HepG2 (cell line): ENCODE results near the gene RPS6KA3. TPM values are rescaled to one million over a fixed set of nuclear protein-coding genes. Genes with fewer than 3 reads are reported as not detected.

Experiments used
- ATAC-seq: fragments of 200-7000 bp; cut with Tn5 transposase; 3 replicates; pipeline ENCODE4 v1.9.1; 2020; ENCODE audit warnings: mild to moderate bottlenecking, moderate library complexity
- BruUV-seq: library from RNA; stranded (reverse); fragments of 400-500 nt; replicated peaks from 2 replicates; lab custom pipeline; 2021; lab: Mats Ljungman, UMichigan
- CTCF ChIA-PET: fragments of 300-600 bp; formaldehyde crosslinking; extraction: SDS; loops from one replicate; lab custom pipeline; 2021; ENCODE audit warnings: low total read pairs, inconsistent platforms, low intra/inter-chr PET ratio; lab: Yijun Ruan, JAX
- POLR2A ChIA-PET: fragments of 350-600 bp; sonication (Branson Sonifier 250); formaldehyde crosslinking; loops from one replicate; lab custom pipeline; 2020; ENCODE audit warnings: antibody characterized with exemption, inconsistent platforms; lab: Yijun Ruan, JAX
- DNase-seq: peaks from one replicate; pipeline ENCODE4 v3.0.0-alpha.2; 2015; ENCODE audit warnings: low spot score
- FAIRE-seq: peaks from 3 replicates; lab custom pipeline; 2011; peaks lifted over from hg19 to GRCh38; lab: Jason Lieb, UNC
- H2AFZ ChIP-seq: one replicate; pipeline ENCODE4 v1.6.1; 2011; ENCODE audit warnings: low read length, inconsistent platforms
- H3K27ac ChIP-seq: fragments of 300-600 bp; 3 replicates; pipeline ENCODE4 v1.8.0; 2011; ENCODE audit warnings: mixed run types, mild to moderate bottlenecking, mixed read lengths, low read length, inconsistent platforms; ENCODE audit not compliant: insufficient read depth; ENCODE audit errors: extremely low read length
- H3K27me3 ChIP-seq, 2 experiments: fragments of 200-600 bp in 1 of 2; 2 replicates in 1 of 2; 3 replicates in 1 of 2; pipeline versions ENCODE4 v1.6.0 to v1.8.0; 2011; ENCODE audit warnings: low read length in 2 of 2, mild to moderate bottlenecking in 2 of 2, moderate library complexity in 2 of 2, inconsistent platforms in 1 of 2; ENCODE audit not compliant: insufficient read depth in 2 of 2, control insufficient read depth in 1 of 2
- H3K36me3 ChIP-seq, 2 experiments: fragments of 200-600 bp in 1 of 2; replicated peaks in 1 of 2; 2 replicates in 1 of 2; 3 replicates in 1 of 2; pipeline versions ENCODE4 v1.5.1 to v1.8.0; 2011; ENCODE audit warnings: low read length in 2 of 2, inconsistent platforms in 1 of 2; ENCODE audit not compliant: insufficient read depth in 2 of 2, control insufficient read depth in 1 of 2
- H3K4me1 ChIP-seq: 2 replicates; pipeline ENCODE4 v1.5.1; 2012; ENCODE audit warnings: low read length, inconsistent platforms; ENCODE audit not compliant: insufficient read depth
- H3K4me2 ChIP-seq: 2 replicates; pipeline ENCODE4 v1.6.0; 2011; ENCODE audit warnings: low read depth, low read length, inconsistent platforms
- H3K4me3 ChIP-seq, 3 experiments: fragments of 200-600 bp in 1 of 3; sonication (generic), shearing (Covaris generic) in 1 of 3; replicated peaks in 1 of 3; 2 replicates each; pipeline ENCODE4 v1.5.1; 2011 to 2016; ENCODE audit warnings: low read length in 3 of 3, inconsistent platforms in 2 of 3, low read depth in 2 of 3, mild to moderate bottlenecking in 2 of 3, control low read depth in 1 of 3, mixed read lengths in 1 of 3; ENCODE audit not compliant: insufficient read depth in 1 of 3
- H3K79me2 ChIP-seq: one replicate; pipeline ENCODE4 v1.6.1; 2011; ENCODE audit warnings: low read length, inconsistent platforms; ENCODE audit not compliant: insufficient read depth
- H3K9ac ChIP-seq: 2 replicates; pipeline ENCODE4 v1.6.0; 2011; ENCODE audit warnings: mild to moderate bottlenecking, low read depth, low read length, inconsistent platforms; ENCODE audit not compliant: insufficient read depth
- H3K9me3 ChIP-seq: 2 replicates; pipeline ENCODE4 v1.5.1; 2012; ENCODE audit warnings: mild to moderate bottlenecking, low read length
- H4K20me1 ChIP-seq: 2 replicates; pipeline ENCODE4 v1.6.0; 2011; ENCODE audit warnings: inconsistent platforms, mild to moderate bottlenecking, low read length, moderate library complexity; ENCODE audit not compliant: insufficient read depth
- CCDC6 ChIP-seq: sonication (generic); formaldehyde crosslinking; IDR thresholded peaks from 2 replicates; pipeline ENCODE4 v1.8.1; 2022; ENCODE audit warnings: mild to moderate bottlenecking, missing genetic modification reagents, moderate library complexity
- FOSL2 ChIP-seq: sonication (generic); formaldehyde crosslinking; IDR thresholded peaks from 2 replicates; pipeline ENCODE4 v1.4.0; 2020; ENCODE audit warnings: missing genetic modification reagents
- HNF4A ChIP-seq: sonication (generic); formaldehyde crosslinking; IDR thresholded peaks from 2 replicates; pipeline ENCODE4 v1.4.0; 2020; ENCODE audit warnings: missing genetic modification reagents
- NBN ChIP-seq: fragments of 450-650 bp; conservative IDR thresholded peaks from 2 replicates; pipeline ENCODE4 v1.6.1; 2017
- NR1H2 ChIP-seq: sonication (generic); formaldehyde crosslinking; IDR thresholded peaks from 2 replicates; pipeline ENCODE4 v1.8.1; 2022; ENCODE audit warnings: low read depth, missing genetic modification reagents, borderline replicate concordance
- RAD21 ChIP-seq: fragments of 450-650 bp; formaldehyde crosslinking; IDR thresholded peaks from 2 replicates; pipeline ENCODE4 v1.5.0; 2020; ENCODE audit warnings: mild to moderate bottlenecking
- TFDP2 ChIP-seq: sonication (generic); formaldehyde crosslinking; IDR thresholded peaks from 2 replicates; pipeline ENCODE4 v1.4.0; 2020; ENCODE audit warnings: missing genetic modification reagents
- UBTF ChIP-seq: sonication (generic); formaldehyde crosslinking; IDR thresholded peaks from 2 replicates; pipeline ENCODE4 v1.4.0; 2020; ENCODE audit warnings: mild to moderate bottlenecking, missing genetic modification reagents
- ZBTB38 ChIP-seq: sonication (generic); formaldehyde crosslinking; IDR thresholded peaks from 2 replicates; pipeline ENCODE4 v1.5.1; 2020; ENCODE audit warnings: mild to moderate bottlenecking, missing genetic modification reagents
- ZHX1 ChIP-seq: sonication (generic); formaldehyde crosslinking; IDR thresholded peaks from 2 replicates; pipeline ENCODE4 v1.8.1; 2022; ENCODE audit warnings: low read depth, mild to moderate bottlenecking, missing genetic modification reagents
- ZNF431 ChIP-seq: sonication (generic); formaldehyde crosslinking; IDR thresholded peaks from 2 replicates; pipeline ENCODE4 v1.9.0; 2022; ENCODE audit warnings: missing genetic modification reagents, low read depth, mild to moderate bottlenecking, borderline replicate concordance
- ZNF572 ChIP-seq: sonication (generic); formaldehyde crosslinking; IDR thresholded peaks from 2 replicates; pipeline ENCODE4 v1.5.1; 2020; ENCODE audit warnings: mild to moderate bottlenecking, missing genetic modification reagents
- ZNF7 ChIP-seq: IDR thresholded peaks from 2 replicates; pipeline ENCODE4 v1.6.1; 2016; ENCODE audit warnings: missing biosample characterization, missing genetic modification reagents
- ZNF703 ChIP-seq: sonication (generic); formaldehyde crosslinking; IDR thresholded peaks from 2 replicates; pipeline ENCODE4 v1.5.1; 2020; ENCODE audit warnings: missing genetic modification reagents, mild to moderate bottlenecking, moderate library complexity, borderline replicate concordance
- ZNF746 ChIP-seq: sonication (generic); formaldehyde crosslinking; IDR thresholded peaks from 2 replicates; pipeline ENCODE4 v1.8.0; 2022; ENCODE audit warnings: mild to moderate bottlenecking, missing genetic modification reagents
- ZNF766 ChIP-seq: sonication (generic); formaldehyde crosslinking; IDR thresholded peaks from 2 replicates; pipeline ENCODE4 v1.5.0; 2020; ENCODE audit warnings: missing genetic modification reagents, borderline replicate concordance
- ZSCAN21 ChIP-seq: sonication (generic); formaldehyde crosslinking; IDR thresholded peaks from 2 replicates; pipeline ENCODE4 v1.8.0; 2022; ENCODE audit warnings: mild to moderate bottlenecking, missing genetic modification reagents, moderate library complexity, borderline replicate concordance
- WGBS: methylation state at CpG from one replicate; pipeline ENCODE4 v1.1.6; 2017; ENCODE audit warnings: low lambda C conversion rate; 5-methylcytosine and 5-hydroxymethylcytosine counted together
- in situ Hi-C: cut with HindIII; loops from 2 replicates; pipeline ENCODE4 v1.10.0; 2017; ENCODE audit warnings: low pct_unique_long_range_greater_than_20kb; ENCODE audit not compliant: extremely low pct_ligation_motif_present
- intact Hi-C: fragments of 100-400 bp; cut with micrococcal nuclease; formaldehyde crosslinking; loops from one replicate; pipeline ENCODE4 v1.10.0; 2022; ENCODE audit not compliant: unreplicated experiment
- polyA plus RNA-seq, 8 experiments: library from polyadenylated mRNA; depleted of rRNA in 3 of 8; stranded (reverse) in 7 of 8; unstranded in 1 of 8; fragments of >200 nt; fragmentation: Illumina TruSeq in 4 of 8; extraction: Trizol in 4 of 8; gene quantifications; 2 replicates each; pipeline versions ENCODE4 v1.2.1 to v1.2.3, GENCODE V29; 2011 to 2016; ENCODE audit warnings: low read depth in 4 of 8, missing spikeins in 1 of 8, mixed read lengths in 1 of 8; ENCODE audit not compliant: insufficient read depth in 1 of 8
- total RNA-seq, 5 experiments: library from RNA; depleted of rRNA; stranded (reverse); fragments of >200 nt; fragmentation: Illumina TruSeq; extraction: Trizol; gene quantifications; 2 replicates each; pipeline ENCODE4 v1.2.3, GENCODE V29; 2016; ENCODE audit warnings: low read depth in 1 of 5

RPS6KA3 gene
- total and polyA plus RNA-seq, 2 of the 13 experiments (the other 11 are each of a cell fraction or from before 2014, with no cell fraction given): 314 to 357 TPM

GRCh38 chrX:20116577-20117240 lies 150.0 kb downstream of the RPS6KA3 start, which contains the start of gene MAP7D2:
MAP7D2 (minus strand) TSS chrX:20116907; CDS start chrX:20116879, 28 bp downstream.
- CTCF ChIA-PET: no interaction called here
- in situ Hi-C loops (no loop called here), intact Hi-C loops (no loop called here)
- Histone ChIP-seq H3K4me1 (peaks cover 35% of the 10 kb centered on the region), H3K9ac (peak within 1 kb of the TSS; percentile 49), H3K27ac (no peak within 1 kb of the TSS), H3K4me2 (peak within 1 kb of the TSS; percentile 84), H3K79me2 (peaks cover 5% of the 10 kb centered on the region), H3K4me3 (peak within 1 kb of the TSS; percentile 50 to 71 (median 64); a peak in 5 of 6 replicates), H3K9me3 (no peaks in the 10 kb centered on the region), H3K36me3 (no peaks in the 10 kb centered on the region), H2AFZ (no peak within 1 kb of the TSS), H3K27me3 (no peaks in the 10 kb centered on the region), H4K20me1 (no peaks in the 10 kb centered on the region)
- BruUV-seq: no TSS peak
- DNase-seq (peak; percentile 2), ATAC-seq (peak; percentile 78), FAIRE-seq (no peak)
- WGBS: no CpG with 5 or more reads among the region's 91 CpGs
- POLR2A ChIA-PET: no interaction called here
- TF ChIP-seq CCDC6 (CRISPR knock-in tag) (peak; percentile 34; the same call in 1 of the 2 replicates), UBTF (CRISPR knock-in tag) (peak; percentile 42; the same call in 1 of the 2 replicates), ZBTB38 (CRISPR knock-in tag) (peak; percentile 78), RAD21 (no peak), NBN (no peak), ZNF7 (CRISPR knock-in tag) (peak; percentile 75; the same call in 1 of the 2 replicates), ZNF572 (CRISPR knock-in tag) (no peak), HNF4A (CRISPR knock-in tag) (peak; percentile 20; the same call in 1 of the 2 replicates), ZNF766 (no peak), NR1H2 (CRISPR knock-in tag) (no peak), ZNF703 (CRISPR knock-in tag) (0 out of 2 replicates have a peak, but pooled peaks have one; percentile 60), ZNF431 (CRISPR knock-in tag) (no peak), ZHX1 (peak; percentile 97), ZNF746 (CRISPR knock-in tag) (0 out of 2 replicates have a peak, but pooled peaks have one; percentile 19), FOSL2 (CRISPR knock-in tag) (no peak), ZSCAN21 (CRISPR knock-in tag) (peak; percentile 58; the same call in 1 of the 2 replicates), TFDP2 (CRISPR knock-in tag) (0 out of 2 replicates have a peak, but pooled peaks have one; percentile 33)
